K562 (cell line): ENCODE data around the gene SMIM7. TPM values are rescaled to one million over a fixed set of nuclear protein-coding genes. Genes with fewer than 3 reads are reported as not detected.
A peak's percentile ranks its signal among the peaks of the same experiment; 100 is the strongest.

Experiments used
- CBX2 ChIP-seq: fragments of 200-600 bp; sonication (generic); IDR thresholded peaks from one replicate; pipeline ENCODE4 v1.6.1; 2012; ENCODE audit warnings: mild to moderate bottlenecking, low read length, inconsistent platforms; ENCODE audit not compliant: insufficient read depth, poor library complexity, severe bottlenecking
- CCNT2 ChIP-seq: IDR thresholded peaks from 2 replicates; pipeline ENCODE4 v1.6.1; 2011; ENCODE audit warnings: borderline replicate concordance, low read depth, mild to moderate bottlenecking, moderate library complexity, mixed read lengths, low read length; ENCODE audit not compliant: insufficient read length; ENCODE audit errors: extremely low read depth
- CXXC5 ChIP-seq: fragments of 250-450 bp; sonication (Bioruptor Pico); IDR thresholded peaks from 2 replicates; pipeline ENCODE4 v1.8.0; 2022; ENCODE audit warnings: inconsistent platforms, mild to moderate bottlenecking, moderate library complexity
- DMBX1 ChIP-seq: fragments of 250-450 bp; sonication (Bioruptor Pico); IDR thresholded peaks from 2 replicates; pipeline ENCODE4 v1.8.0; 2022; ENCODE audit warnings: inconsistent platforms, mild to moderate bottlenecking, moderate library complexity, borderline replicate concordance
- ELF2 ChIP-seq: fragments of 250-450 bp; sonication (Bioruptor Pico); IDR thresholded peaks from 2 replicates; pipeline ENCODE4 v1.5.0; 2021; ENCODE audit warnings: mild to moderate bottlenecking
- ILF3 ChIP-seq: fragments of 450-650 bp; IDR thresholded peaks from 2 replicates; pipeline ENCODE4 v1.6.1; 2018; ENCODE audit warnings: antibody characterized with exemption, mild to moderate bottlenecking, moderate library complexity, borderline replicate concordance
- LEF1 ChIP-seq: fragments of 450-650 bp; IDR thresholded peaks from 2 replicates; pipeline ENCODE4 v1.6.1; 2016; ENCODE audit warnings: mild to moderate bottlenecking
- MCM5 ChIP-seq: fragments of 450-650 bp; IDR thresholded peaks from 2 replicates; pipeline ENCODE4 v1.6.1; 2016; ENCODE audit warnings: low read depth
- MTA2 ChIP-seq: fragments of 450-650 bp; IDR thresholded peaks from 2 replicates; pipeline ENCODE4 v1.6.1; 2016; ENCODE audit warnings: low read depth
- SMAD1 ChIP-seq: fragments of 150-350 bp; IDR thresholded peaks from 2 replicates; pipeline ENCODE4 v1.6.1; 2014; ENCODE audit warnings: low read length, low read depth; ENCODE audit not compliant: partially characterized antibody
- SRSF7 ChIP-seq: fragments of 200-400 bp; formaldehyde crosslinking; optimal IDR thresholded peaks from 2 replicates; pipeline ENCODE3; 2017; ENCODE audit warnings: mild to moderate bottlenecking, low read depth, low read length
- WHSC1 ChIP-seq: IDR thresholded peaks from one replicate; pipeline ENCODE4 v1.6.1; 2012; ENCODE audit warnings: low read length, control low read depth, inconsistent platforms
- ZNF76 ChIP-seq: fragments of 250-450 bp; sonication (Bioruptor Pico); IDR thresholded peaks from 2 replicates; pipeline ENCODE4 v1.4.0; 2020; ENCODE audit warnings: mild to moderate bottlenecking, moderate library complexity, borderline replicate concordance
- ZNF778 ChIP-seq: fragments of 450-650 bp; formaldehyde crosslinking; IDR thresholded peaks from 2 replicates; pipeline ENCODE4 v1.4.0; 2020; ENCODE audit warnings: mild to moderate bottlenecking, moderate library complexity
- polyA plus RNA-seq, 8 experiments: library from polyadenylated mRNA; depleted of rRNA in 4 of 8; stranded (reverse) in 5 of 8; unstranded in 3 of 8; fragments of >200 nt; fragmentation: Nextera tagmentation in 2 of 8; fragmentation: Illumina TruSeq in 1 of 8; extraction: Ambion mirVana in 2 of 8; extraction: Trizol in 1 of 8; gene quantifications; 2 replicates each; pipeline versions ENCODE4 v1.2.1 to v1.2.3, GENCODE V29; 2011 to 2014; ENCODE audit warnings: inconsistent platforms in 1 of 8, missing spikeins in 1 of 8
- total RNA-seq, 7 experiments: library from RNA; depleted of rRNA in 6 of 7; stranded (reverse); fragments of >200 nt in 6 of 7; fragmentation: Illumina TruSeq in 2 of 7; extraction: Trizol in 2 of 7; gene quantifications; 2 replicates each; pipeline versions ENCODE4 v1.2.1 to v1.2.3, GENCODE V29; 2011 to 2021; ENCODE audit warnings: low replicate concordance in 1 of 7
- TF ChIP-seq, protein P1 (sequence below), 2 experiments: fragments of 450-650 bp; IDR thresholded peaks; 2 replicates each; pipeline ENCODE4 v1.6.1; 2018; ENCODE audit warnings: mild to moderate bottlenecking in 2 of 2, low read depth in 1 of 2; ENCODE audit not compliant: partially characterized antibody in 2 of 2
- TF ChIP-seq, protein P2 (sequence below): fragments of 450-650 bp; IDR thresholded peaks from 2 replicates; pipeline ENCODE4 v1.6.1; 2014; ENCODE audit warnings: low read depth, mild to moderate bottlenecking, moderate library complexity, borderline replicate concordance
- TF ChIP-seq, protein P3 (sequence below): sonication (generic); formaldehyde crosslinking; IDR thresholded peaks from 2 replicates; pipeline ENCODE4 v1.8.0; 2022; ENCODE audit warnings: mild to moderate bottlenecking, missing genetic modification reagents

Gene SMIM7
- total and polyA plus RNA-seq, 9 of the 15 experiments (the other 6 are each of a cell fraction or from before 2014, with no cell fraction given), result 55.3 to 265 (median 107) TPM

DNA sequence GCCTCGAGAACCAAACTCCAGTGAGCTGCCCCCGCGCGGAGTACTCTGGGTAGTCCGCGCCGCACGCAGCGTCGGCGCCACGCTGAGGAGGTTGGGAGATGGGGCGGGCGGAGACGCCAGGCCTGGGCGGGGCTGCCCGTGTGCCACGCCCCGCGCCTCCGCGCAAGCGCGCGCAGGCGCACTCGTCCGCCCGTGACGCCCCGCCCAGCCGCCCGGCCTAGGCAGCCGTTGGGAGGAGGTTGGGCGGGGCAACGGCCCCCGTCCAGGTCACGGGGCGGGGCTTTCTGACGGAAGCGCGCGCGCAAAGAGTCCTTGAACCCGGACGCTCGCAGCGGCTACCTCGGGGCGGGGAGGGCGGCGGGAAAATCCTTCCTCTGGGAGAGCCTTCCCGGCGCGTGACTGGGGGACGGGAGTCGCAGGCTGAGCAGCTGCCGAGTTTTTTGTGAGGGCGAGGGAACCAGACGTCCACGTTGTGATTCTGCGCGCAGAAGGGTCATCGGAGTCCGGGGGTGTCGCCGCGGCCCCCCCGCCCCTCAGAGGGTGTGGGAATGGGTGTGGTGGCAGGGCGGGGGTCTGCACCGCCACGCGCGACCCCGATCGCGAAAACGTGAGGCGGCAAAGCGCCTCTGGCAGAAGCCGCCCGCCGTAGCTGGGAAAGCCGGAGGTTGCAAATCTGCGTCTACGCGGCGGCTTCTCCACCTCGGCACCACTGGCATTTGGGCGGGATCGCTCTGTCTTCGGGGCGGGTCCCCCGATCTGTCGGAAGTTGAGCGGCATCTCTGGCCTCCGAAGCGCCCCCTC, 31.6 kb downstream of the SMIM7 start, which contains the start of gene MED26 (continued):
- TF ChIP-seq ELF2 (CRISPR knock-in tag) (no peak), CXXC5 (peak; percentile 83), ZNF778 (CRISPR knock-in tag) (no peak), MCM5 (no peak), ZNF76 (CRISPR knock-in tag) (0 out of 2 replicates have a peak, but pooled peaks have one; percentile 16), ILF3 (peak; percentile 14; the same call in 1 of the 2 replicates), WHSC1 (no peak), CBX2 (no peak), SRSF7 (no peak), CCNT2 (peak; percentile 90), DMBX1 (CRISPR knock-in tag) (peak; percentile 28; the same call in 1 of the 2 replicates), SMAD1 (peak; percentile 16), MTA2 (peak; percentile 18; the same call in 1 of the 2 replicates), LEF1 (no peak)
- TF ChIP-seq, protein P1, sequence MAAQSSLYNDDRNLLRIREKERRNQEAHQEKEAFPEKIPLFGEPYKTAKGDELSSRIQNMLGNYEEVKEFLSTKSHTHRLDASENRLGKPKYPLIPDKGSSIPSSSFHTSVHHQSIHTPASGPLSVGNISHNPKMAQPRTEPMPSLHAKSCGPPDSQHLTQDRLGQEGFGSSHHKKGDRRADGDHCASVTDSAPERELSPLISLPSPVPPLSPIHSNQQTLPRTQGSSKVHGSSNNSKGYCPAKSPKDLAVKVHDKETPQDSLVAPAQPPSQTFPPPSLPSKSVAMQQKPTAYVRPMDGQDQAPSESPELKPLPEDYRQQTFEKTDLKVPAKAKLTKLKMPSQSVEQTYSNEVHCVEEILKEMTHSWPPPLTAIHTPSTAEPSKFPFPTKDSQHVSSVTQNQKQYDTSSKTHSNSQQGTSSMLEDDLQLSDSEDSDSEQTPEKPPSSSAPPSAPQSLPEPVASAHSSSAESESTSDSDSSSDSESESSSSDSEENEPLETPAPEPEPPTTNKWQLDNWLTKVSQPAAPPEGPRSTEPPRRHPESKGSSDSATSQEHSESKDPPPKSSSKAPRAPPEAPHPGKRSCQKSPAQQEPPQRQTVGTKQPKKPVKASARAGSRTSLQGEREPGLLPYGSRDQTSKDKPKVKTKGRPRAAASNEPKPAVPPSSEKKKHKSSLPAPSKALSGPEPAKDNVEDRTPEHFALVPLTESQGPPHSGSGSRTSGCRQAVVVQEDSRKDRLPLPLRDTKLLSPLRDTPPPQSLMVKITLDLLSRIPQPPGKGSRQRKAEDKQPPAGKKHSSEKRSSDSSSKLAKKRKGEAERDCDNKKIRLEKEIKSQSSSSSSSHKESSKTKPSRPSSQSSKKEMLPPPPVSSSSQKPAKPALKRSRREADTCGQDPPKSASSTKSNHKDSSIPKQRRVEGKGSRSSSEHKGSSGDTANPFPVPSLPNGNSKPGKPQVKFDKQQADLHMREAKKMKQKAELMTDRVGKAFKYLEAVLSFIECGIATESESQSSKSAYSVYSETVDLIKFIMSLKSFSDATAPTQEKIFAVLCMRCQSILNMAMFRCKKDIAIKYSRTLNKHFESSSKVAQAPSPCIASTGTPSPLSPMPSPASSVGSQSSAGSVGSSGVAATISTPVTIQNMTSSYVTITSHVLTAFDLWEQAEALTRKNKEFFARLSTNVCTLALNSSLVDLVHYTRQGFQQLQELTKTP (IDR thresholded peaks at IDR 0.05; ENCODE audit: low read depth in 1 of 2, partially characterized antibody in 2 of 2), result peak; percentile 34
- TF ChIP-seq, protein P2, sequence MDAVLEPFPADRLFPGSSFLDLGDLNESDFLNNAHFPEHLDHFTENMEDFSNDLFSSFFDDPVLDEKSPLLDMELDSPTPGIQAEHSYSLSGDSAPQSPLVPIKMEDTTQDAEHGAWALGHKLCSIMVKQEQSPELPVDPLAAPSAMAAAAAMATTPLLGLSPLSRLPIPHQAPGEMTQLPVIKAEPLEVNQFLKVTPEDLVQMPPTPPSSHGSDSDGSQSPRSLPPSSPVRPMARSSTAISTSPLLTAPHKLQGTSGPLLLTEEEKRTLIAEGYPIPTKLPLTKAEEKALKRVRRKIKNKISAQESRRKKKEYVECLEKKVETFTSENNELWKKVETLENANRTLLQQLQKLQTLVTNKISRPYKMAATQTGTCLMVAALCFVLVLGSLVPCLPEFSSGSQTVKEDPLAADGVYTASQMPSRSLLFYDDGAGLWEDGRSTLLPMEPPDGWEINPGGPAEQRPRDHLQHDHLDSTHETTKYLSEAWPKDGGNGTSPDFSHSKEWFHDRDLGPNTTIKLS, result peak; percentile 73; the same call in 1 of the 2 replicates
- TF ChIP-seq, protein P3, sequence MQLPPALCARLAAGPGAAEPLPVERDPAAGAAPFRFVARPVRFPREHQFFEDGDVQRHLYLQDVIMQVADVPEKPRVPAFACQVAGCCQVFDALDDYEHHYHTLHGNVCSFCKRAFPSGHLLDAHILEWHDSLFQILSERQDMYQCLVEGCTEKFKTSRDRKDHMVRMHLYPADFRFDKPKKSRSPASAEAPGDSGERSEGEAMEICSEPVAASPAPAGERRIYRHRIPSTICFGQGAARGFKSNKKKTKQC, result peak; percentile 46; the same call in 1 of the 2 replicates
